Esophagus muscularis mucosa (tissue), 3 donors: ENCODE measurements around the gene SLC23A3.

Source experiments
- POLR2A ChIP-seq: fragments of 450-650 bp; IDR thresholded peaks from one replicate; pipeline ENCODE4 v1.6.1; 2017; ENCODE audit warnings: antibody characterized with exemption, moderate library complexity, mild to moderate bottlenecking, low read depth
- TF ChIP-seq, protein P1 (sequence below), 3 experiments: fragments of 200-600 bp in 2 of 3; fragments of 450-650 bp in 1 of 3; sonication (generic) in 2 of 3; IDR thresholded peaks; one replicate each; pipeline ENCODE4 v1.5.1; 2017 to 2019; ENCODE audit warnings: antibody characterized with exemption in 3 of 3, mild to moderate bottlenecking in 2 of 3, moderate library complexity in 1 of 3

GRCh38 chr2:219126555-219126954, 43.3 kb downstream of the SLC23A3 start:
- TF ChIP-seq, protein P1, sequence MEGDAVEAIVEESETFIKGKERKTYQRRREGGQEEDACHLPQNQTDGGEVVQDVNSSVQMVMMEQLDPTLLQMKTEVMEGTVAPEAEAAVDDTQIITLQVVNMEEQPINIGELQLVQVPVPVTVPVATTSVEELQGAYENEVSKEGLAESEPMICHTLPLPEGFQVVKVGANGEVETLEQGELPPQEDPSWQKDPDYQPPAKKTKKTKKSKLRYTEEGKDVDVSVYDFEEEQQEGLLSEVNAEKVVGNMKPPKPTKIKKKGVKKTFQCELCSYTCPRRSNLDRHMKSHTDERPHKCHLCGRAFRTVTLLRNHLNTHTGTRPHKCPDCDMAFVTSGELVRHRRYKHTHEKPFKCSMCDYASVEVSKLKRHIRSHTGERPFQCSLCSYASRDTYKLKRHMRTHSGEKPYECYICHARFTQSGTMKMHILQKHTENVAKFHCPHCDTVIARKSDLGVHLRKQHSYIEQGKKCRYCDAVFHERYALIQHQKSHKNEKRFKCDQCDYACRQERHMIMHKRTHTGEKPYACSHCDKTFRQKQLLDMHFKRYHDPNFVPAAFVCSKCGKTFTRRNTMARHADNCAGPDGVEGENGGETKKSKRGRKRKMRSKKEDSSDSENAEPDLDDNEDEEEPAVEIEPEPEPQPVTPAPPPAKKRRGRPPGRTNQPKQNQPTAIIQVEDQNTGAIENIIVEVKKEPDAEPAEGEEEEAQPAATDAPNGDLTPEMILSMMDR (IDR thresholded peaks at IDR 0.05) = no peak
- no peak for TF ChIP-seq POLR2A
